ENCODE data around the gene DLK1. TPM values are rescaled to one million over a fixed set of nuclear protein-coding genes. Genes with fewer than 3 reads are reported as not detected.

The DLK1 gene
- total and polyA plus RNA-seq, 8 donors = 7.7 to 65.5 (median 15.2) TPM

DNA sequence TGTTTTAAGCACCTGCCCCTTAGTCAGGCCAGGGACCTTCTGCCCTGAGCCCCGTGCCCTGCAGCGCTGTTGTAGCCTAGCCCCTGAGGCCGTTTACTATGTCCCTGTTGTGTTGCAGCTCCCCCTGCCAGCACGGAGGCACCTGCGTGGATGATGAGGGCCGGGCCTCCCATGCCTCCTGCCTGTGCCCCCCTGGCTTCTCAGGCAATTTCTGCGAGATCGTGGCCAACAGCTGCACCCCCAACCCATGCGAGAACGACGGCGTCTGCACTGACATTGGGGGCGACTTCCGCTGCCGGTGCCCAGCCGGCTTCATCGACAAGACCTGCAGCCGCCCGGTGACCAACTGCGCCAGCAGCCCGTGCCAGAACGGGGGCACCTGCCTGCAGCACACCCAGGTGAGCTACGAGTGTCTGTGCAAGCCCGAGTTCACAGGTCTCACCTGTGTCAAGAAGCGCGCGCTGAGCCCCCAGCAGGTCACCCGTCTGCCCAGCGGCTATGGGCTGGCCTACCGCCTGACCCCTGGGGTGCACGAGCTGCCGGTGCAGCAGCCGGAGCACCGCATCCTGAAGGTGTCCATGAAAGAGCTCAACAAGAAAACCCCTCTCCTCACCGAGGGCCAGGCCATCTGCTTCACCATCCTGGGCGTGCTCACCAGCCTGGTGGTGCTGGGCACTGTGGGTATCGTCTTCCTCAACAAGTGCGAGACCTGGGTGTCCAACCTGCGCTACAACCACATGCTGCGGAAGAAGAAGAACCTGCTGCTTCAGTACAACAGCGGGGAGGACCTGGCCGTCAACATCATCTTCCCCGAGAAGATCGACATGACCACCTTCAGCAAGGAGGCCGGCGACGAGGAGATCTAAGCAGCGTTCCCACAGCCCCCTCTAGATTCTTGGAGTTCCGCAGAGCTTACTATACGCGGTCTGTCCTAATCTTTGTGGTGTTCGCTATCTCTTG, 7.6 kb downstream of the DLK1 start:
- DNase-seq (peak in 2 of 6 donors; percentile 7 to 52), ATAC-seq (no peak), FAIRE-seq (no peak)
- Histone ChIP-seq H3K36me3 (no peaks in the 10 kb centered on the region), H3K4me1 (no peaks in the 10 kb centered on the region), H3K9me3 (no peaks in the 10 kb centered on the region), H3K27ac (no peak overlapping the region), H3K4me3 (no peak overlapping the region), H3K27me3 (no peaks in the 10 kb centered on the region)
- intact Hi-C loops (cut with DNase I) = no loop called here
- 76 to 82% methylated on average over 52 of the region's 52 CpGs for WGBS, 2 donors
- TF ChIP-seq, protein P1, sequence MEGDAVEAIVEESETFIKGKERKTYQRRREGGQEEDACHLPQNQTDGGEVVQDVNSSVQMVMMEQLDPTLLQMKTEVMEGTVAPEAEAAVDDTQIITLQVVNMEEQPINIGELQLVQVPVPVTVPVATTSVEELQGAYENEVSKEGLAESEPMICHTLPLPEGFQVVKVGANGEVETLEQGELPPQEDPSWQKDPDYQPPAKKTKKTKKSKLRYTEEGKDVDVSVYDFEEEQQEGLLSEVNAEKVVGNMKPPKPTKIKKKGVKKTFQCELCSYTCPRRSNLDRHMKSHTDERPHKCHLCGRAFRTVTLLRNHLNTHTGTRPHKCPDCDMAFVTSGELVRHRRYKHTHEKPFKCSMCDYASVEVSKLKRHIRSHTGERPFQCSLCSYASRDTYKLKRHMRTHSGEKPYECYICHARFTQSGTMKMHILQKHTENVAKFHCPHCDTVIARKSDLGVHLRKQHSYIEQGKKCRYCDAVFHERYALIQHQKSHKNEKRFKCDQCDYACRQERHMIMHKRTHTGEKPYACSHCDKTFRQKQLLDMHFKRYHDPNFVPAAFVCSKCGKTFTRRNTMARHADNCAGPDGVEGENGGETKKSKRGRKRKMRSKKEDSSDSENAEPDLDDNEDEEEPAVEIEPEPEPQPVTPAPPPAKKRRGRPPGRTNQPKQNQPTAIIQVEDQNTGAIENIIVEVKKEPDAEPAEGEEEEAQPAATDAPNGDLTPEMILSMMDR (IDR thresholded peaks at IDR 0.05) = no peak

DNA sequence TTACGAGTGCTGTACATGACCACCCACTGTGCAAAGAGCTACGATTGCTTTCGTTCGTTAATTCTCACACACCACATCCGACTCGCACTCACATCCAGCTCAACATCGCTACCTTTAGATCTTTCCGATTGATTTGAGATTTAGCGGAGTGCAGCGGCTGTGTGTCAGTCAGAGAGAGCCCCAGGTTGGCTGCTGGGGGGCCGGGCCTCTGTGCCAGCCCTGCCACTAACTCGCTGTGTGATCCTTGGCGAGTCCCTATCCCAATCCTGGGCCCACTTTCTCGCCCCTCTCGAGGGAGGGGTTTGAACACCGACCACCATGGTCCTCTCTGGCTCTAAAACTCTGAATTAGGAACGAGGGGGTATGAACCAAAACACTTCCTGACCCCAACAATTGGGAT, 8.6 kb downstream of the DLK1 start:
- ATAC-seq (no peak), DNase-seq (peak in 2 of 6 donors; percentile 9 to 28), FAIRE-seq (no peak)
- TF ChIP-seq, protein P1 (IDR thresholded peaks at IDR 0.05) = no peak
- Histone ChIP-seq H3K4me1 (no peaks in the 10 kb centered on the region), H3K27me3 (no peaks in the 10 kb centered on the region), H3K4me3 (no peak overlapping the region), H3K36me3 (no peaks in the 10 kb centered on the region), H3K9me3 (no peaks in the 10 kb centered on the region), H3K27ac (no peak overlapping the region)
- intact Hi-C loops (cut with DNase I) = no loop called here
- 79 to 86% methylated on average over 17 of the region's 17 CpGs for WGBS, 2 donors

GRCh38 chr14:100736269-100737180, 9.8 kb downstream of the DLK1 start:
- H3K36me3 ChIP-seq = no peaks in the 10 kb centered on the region
- no peaks in the 10 kb centered on the region for H3K27me3 ChIP-seq
- H3K4me3 ChIP-seq = no peak overlapping the region
- H3K9me3 ChIP-seq = no peaks in the 10 kb centered on the region
- DNase-seq (peak in 3 of 6 donors; percentile 10 to 35 (median 10)), ATAC-seq (no peak), FAIRE-seq (no peak)
- H3K27ac ChIP-seq = no peak overlapping the region
- H3K4me1 ChIP-seq = no peaks in the 10 kb centered on the region
- intact Hi-C loops (cut with DNase I) = no loop called here
- WGBS, 2 donors = 36 to 47% methylated on average over 22 of the region's 22 CpGs
- TF ChIP-seq, protein P1 (IDR thresholded peaks at IDR 0.05) = no peak

DNA sequence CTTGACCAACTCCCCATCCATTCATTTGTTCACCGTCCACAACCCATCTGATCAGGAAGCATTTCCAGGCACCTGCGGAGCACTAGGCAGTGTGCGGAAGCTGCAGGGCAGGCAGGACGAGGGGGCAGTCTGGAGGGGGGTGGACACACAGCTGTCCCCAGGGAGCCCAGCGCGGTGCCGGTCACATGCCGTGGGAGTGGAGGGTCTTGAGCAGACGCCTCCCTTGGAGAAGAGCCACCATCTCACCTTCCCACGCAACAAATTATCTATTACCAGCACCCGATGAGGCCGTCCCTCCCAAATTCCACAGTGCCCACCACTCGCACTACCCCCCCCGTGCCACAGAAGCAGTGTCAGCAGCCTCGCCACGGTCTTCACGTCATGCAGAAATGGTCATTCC, 10.8 kb downstream of the DLK1 start:
- Histone ChIP-seq H3K4me3 (no peak overlapping the region), H3K27me3 (no peaks in the 10 kb centered on the region), H3K27ac (no peak overlapping the region), H3K36me3 (no peaks in the 10 kb centered on the region), H3K9me3 (no peaks in the 10 kb centered on the region), H3K4me1 (no peaks in the 10 kb centered on the region)
- ATAC-seq = no peak
- TF ChIP-seq, protein P1 (IDR thresholded peaks at IDR 0.05) = no peak
- FAIRE-seq = no peak
- intact Hi-C loops (cut with DNase I) = no loop called here
- WGBS, 2 donors = 69 to 77% methylated on average over 17 of the region's 17 CpGs
- no peak for DNase-seq

Measured in pancreas (tissue), 10 donors.